Naive thymus-derived CD8-positive, alpha-beta T cell (primary cell): ENCODE measurements around the gene GPBP1L1. TPM values are rescaled to one million over a fixed set of nuclear protein-coding genes. Genes with fewer than 3 reads are reported as not detected.
A peak's percentile ranks its signal among the peaks of the same experiment; 100 is the strongest.

ENCODE experiments used
- ATAC-seq, 2 donors: fragments of 150-1000 bp; cut with Tn5 transposase in 1 of 2; sonication (Bioruptor Pico), chemical (Tn5 transposase) in 1 of 2; 1 replicate in 1 of 2; 2 replicates in 1 of 2; pipeline ENCODE4 v1.10.0; 2021; ENCODE audit warnings: mild to moderate bottlenecking in 2 of 2, moderate library complexity in 2 of 2
- POLR2A ChIA-PET: fragments of 350-600 bp; sonication (Branson Sonifier 250); formaldehyde crosslinking; loops from one replicate; lab custom pipeline; 2021; ENCODE audit warnings: antibody characterized with exemption; lab: Charles Lee
- DNase-seq, 10 donors: peaks; one replicate each; pipeline versions ENCODE4 v3.0.0 to v3.0.0-alpha.2; 2020 to 2022
- H3K27ac Mint-ChIP-seq, 10 donors: one replicate each; pipeline ENCODE4 v1.8.0; 2020 to 2022; ENCODE audit warnings: mild to moderate bottlenecking in 10 of 10, mixed read lengths in 10 of 10, moderate library complexity in 4 of 10, inconsistent platforms in 1 of 10
- H3K27me3 Mint-ChIP-seq, 5 donors: one replicate each; pipeline ENCODE4 v1.8.0; 2021 to 2022; ENCODE audit warnings: mixed read lengths in 5 of 5
- H3K36me3 Mint-ChIP-seq, 3 donors: one replicate each; pipeline ENCODE4 v1.8.0; 2020 to 2022; ENCODE audit warnings: mixed read lengths in 3 of 3, mild to moderate bottlenecking in 2 of 3, inconsistent platforms in 1 of 3
- H3K4me1 Mint-ChIP-seq, 4 donors: one replicate each; pipeline ENCODE4 v1.8.0; 2021 to 2022; ENCODE audit warnings: mixed read lengths in 4 of 4
- H3K4me3 Mint-ChIP-seq, 10 donors: one replicate each; pipeline ENCODE4 v1.8.0; 2020 to 2022; ENCODE audit warnings: mild to moderate bottlenecking in 10 of 10, mixed read lengths in 10 of 10, moderate library complexity in 6 of 10, inconsistent platforms in 1 of 10
- H3K9me3 Mint-ChIP-seq, 9 donors: one replicate each; pipeline ENCODE4 v1.8.0; 2020 to 2022; ENCODE audit warnings: mixed read lengths in 9 of 9, mild to moderate bottlenecking in 3 of 9, inconsistent platforms in 1 of 9, moderate library complexity in 1 of 9
- polyA plus RNA-seq, 3 donors: library from polyadenylated mRNA; unstranded; fragments of 300-500 nt; fragmentation: Illumina TruSeq; gene quantifications; one replicate each; pipeline ENCODE4 v1.2.3, GENCODE V29; 2021
- total RNA-seq, 8 experiments: library from RNA in 2 of 8; stranded (reverse) in 2 of 8; gene quantifications; one replicate each; pipeline ENCODE4 v1.2.3 and lab custom pipeline; 2021 to 2026

GPBP1L1 gene
- total and polyA plus RNA-seq, 5 experiments from 2014 or later, result 88.9 to 193 (median 94.0) TPM

GRCh38 chr1:45622524-45623394 is 63.6 kb downstream of the GPBP1L1 start:
- H3K4me1 Mint-ChIP-seq, result peaks cover 5 to 15% (median 10%) of the 10 kb centered on the region in 4 donors
- no peaks in the 10 kb centered on the region for H3K27me3 Mint-ChIP-seq
- ATAC-seq (no peak), DNase-seq (no peak)
- H3K36me3 Mint-ChIP-seq, result peaks cover 0 to 51% (median 9%) of the 10 kb centered on the region in 3 donors
- POLR2A ChIA-PET, result no interaction called here
- no peak overlapping the region for H3K4me3 Mint-ChIP-seq
- peak overlapping the region in 2 of 10 donors; percentile 24 to 64 for H3K27ac Mint-ChIP-seq
- H3K9me3 Mint-ChIP-seq, result no peaks in the 10 kb centered on the region

GRCh38 chr1:45621895-45622523 is 64.3 kb downstream of the GPBP1L1 start:
- Mint-ChIP-seq H3K36me3 (peaks cover 0 to 51% (median 12%) of the 10 kb centered on the region in 3 donors), H3K27ac (peak overlapping the region in 4 of 10 donors; percentile 3 to 71 (median 14)), H3K4me3 (no peak overlapping the region), H3K9me3 (no peaks in the 10 kb centered on the region), H3K27me3 (no peaks in the 10 kb centered on the region), H3K4me1 (peaks cover 5 to 15% (median 10%) of the 10 kb centered on the region in 4 donors)
- POLR2A ChIA-PET, result no interaction called here
- DNase-seq, result no peak
- ATAC-seq, result peak in 1 of 2 donors; percentile 13

- H3K36me3 Mint-ChIP-seq, result peaks cover 0 to 51% (median 12%) of the 10 kb centered on the region in 3 donors
- peak in 1 of 2 donors; percentile 13 for ATAC-seq
- peaks cover 5 to 15% (median 11%) of the 10 kb centered on the region in 4 donors for H3K4me1 Mint-ChIP-seq
- no peak for DNase-seq
- H3K4me3 Mint-ChIP-seq, result no peak overlapping the region
- no peaks in the 10 kb centered on the region for H3K27me3 Mint-ChIP-seq
- peak overlapping the region in 6 of 10 donors; percentile 7 to 71 (median 36) for H3K27ac Mint-ChIP-seq
- POLR2A ChIA-PET, result no interaction called here
- no peaks in the 10 kb centered on the region for H3K9me3 Mint-ChIP-seq
Measured at GRCh38 chr1:45621501-45621836, 64.9 kb downstream of the GPBP1L1 start.

GRCh38 chr1:45620588-45621500 is 65.5 kb downstream of the GPBP1L1 start:
- Mint-ChIP-seq H3K27me3 (no peaks in the 10 kb centered on the region), H3K4me1 (peaks cover 10 to 15% (median 11%) of the 10 kb centered on the region in 4 donors), H3K9me3 (no peaks in the 10 kb centered on the region), H3K27ac (peak overlapping the region; percentile 25 to 89 (median 80)), H3K4me3 (no peak overlapping the region), H3K36me3 (peaks cover 0 to 52% (median 16%) of the 10 kb centered on the region in 3 donors)
- ATAC-seq (peak in 1 of 2 donors; percentile 15), DNase-seq (no peak)
- POLR2A ChIA-PET, result interaction anchor here (1.5 kb wide), 1 partner anchor 65 kb away, joined by 4 read pairs; the partner anchor contains the start of gene GPBP1L1

- POLR2A ChIA-PET, result interaction anchor here (1.5 kb wide), 1 partner anchor 67 kb away, joined by 4 read pairs; the partner anchor contains the start of gene GPBP1L1
- ATAC-seq (peak in 1 of 2 donors; percentile 5), DNase-seq (no peak)
- no peak overlapping the region for H3K4me3 Mint-ChIP-seq
- H3K9me3 Mint-ChIP-seq, result no peaks in the 10 kb centered on the region
- H3K36me3 Mint-ChIP-seq, result peaks cover 0 to 59% (median 10%) of the 10 kb centered on the region in 3 donors
- H3K27me3 Mint-ChIP-seq, result no peaks in the 10 kb centered on the region
- H3K27ac Mint-ChIP-seq, result peak overlapping the region; percentile 25 to 90 (median 77)
- peaks cover 11 to 20% (median 13%) of the 10 kb centered on the region in 4 donors for H3K4me1 Mint-ChIP-seq
Measured at GRCh38 chr1:45619149-45619921, 67.0 kb downstream of the GPBP1L1 start.

- Mint-ChIP-seq H3K27me3 (no peaks in the 10 kb centered on the region), H3K4me3 (no peak overlapping the region), H3K4me1 (peaks cover 7 to 20% (median 13%) of the 10 kb centered on the region in 4 donors), H3K27ac (peak overlapping the region in 1 of 10 donors; percentile 67), H3K9me3 (no peaks in the 10 kb centered on the region), H3K36me3 (peaks cover 0 to 67% (median 7%) of the 10 kb centered on the region in 3 donors)
- no peak for ATAC-seq
- POLR2A ChIA-PET, result no interaction called here
- no peak for DNase-seq
Measured at GRCh38 chr1:45617618-45618017, 68.7 kb downstream of the GPBP1L1 start.

- ATAC-seq (no peak), DNase-seq (no peak)
- Mint-ChIP-seq H3K27ac (peak overlapping the region in 4 of 10 donors; percentile 10 to 56 (median 33)), H3K4me1 (peaks cover 7 to 20% (median 13%) of the 10 kb centered on the region in 4 donors), H3K4me3 (no peak overlapping the region), H3K9me3 (no peaks in the 10 kb centered on the region), H3K36me3 (peaks cover 0 to 75% (median 7%) of the 10 kb centered on the region in 3 donors), H3K27me3 (no peaks in the 10 kb centered on the region)
- POLR2A ChIA-PET, result no interaction called here
Measured at GRCh38 chr1:45615885-45616284, 70.4 kb downstream of the GPBP1L1 start.

- H3K36me3 Mint-ChIP-seq, result peaks cover 0 to 90% (median 12%) of the 10 kb centered on the region in 3 donors
- DNase-seq (no peak), ATAC-seq (no peak)
- H3K27ac Mint-ChIP-seq, result peak overlapping the region in 2 of 10 donors; percentile 60 to 79
- peaks cover 4 to 30% (median 9%) of the 10 kb centered on the region in 4 donors for H3K4me1 Mint-ChIP-seq
- POLR2A ChIA-PET, result no interaction called here
- no peaks in the 10 kb centered on the region for H3K9me3 Mint-ChIP-seq
- H3K27me3 Mint-ChIP-seq, result no peaks in the 10 kb centered on the region
- no peak overlapping the region for H3K4me3 Mint-ChIP-seq
Measured at GRCh38 chr1:45612941-45613579, 73.3 kb downstream of the GPBP1L1 start.

GRCh38 chr1:45610589-45611226 is 75.6 kb downstream of the GPBP1L1 start:
- peaks cover 11 to 40% (median 18%) of the 10 kb centered on the region in 4 donors for H3K4me1 Mint-ChIP-seq
- H3K27me3 Mint-ChIP-seq, result no peaks in the 10 kb centered on the region
- no peaks in the 10 kb centered on the region for H3K9me3 Mint-ChIP-seq
- POLR2A ChIA-PET, result no interaction called here
- DNase-seq, result no peak
- no peak for ATAC-seq
- no peak overlapping the region for H3K4me3 Mint-ChIP-seq
- H3K27ac Mint-ChIP-seq, result peak overlapping the region in 4 of 10 donors; percentile 9 to 78 (median 54)
- peaks cover 0 to 88% (median 11%) of the 10 kb centered on the region in 3 donors for H3K36me3 Mint-ChIP-seq

- DNase-seq, result peak in 1 of 10 donors; percentile 10
- no peaks in the 10 kb centered on the region for H3K9me3 Mint-ChIP-seq
- H3K4me1 Mint-ChIP-seq, result peaks cover 13 to 32% (median 19%) of the 10 kb centered on the region in 4 donors
- ATAC-seq, result no peak
- H3K27me3 Mint-ChIP-seq, result no peaks in the 10 kb centered on the region
- peak overlapping the region; percentile 18 to 78 (median 51) for H3K27ac Mint-ChIP-seq
- peaks cover 0 to 86% (median 12%) of the 10 kb centered on the region in 3 donors for H3K36me3 Mint-ChIP-seq
- peak overlapping the region in 3 of 10 donors; percentile 2 to 41 (median 36) for H3K4me3 Mint-ChIP-seq
- POLR2A ChIA-PET, result interaction anchor here (1.1 kb wide), 1 partner anchor 24 kb away, joined by 4 read pairs; the partner anchor contains the start of gene NASP
Measured at GRCh38 chr1:45608175-45609156, 77.9 kb downstream of the GPBP1L1 start.
